ENCODE measurements around the gene CLEC4G.
"Not testable (repeated sequence)": the region's sequence is repeated elsewhere in the genome, so short reads cannot be mapped to it uniquely, and the experiment has no call there.

The CLEC4G gene

DNA sequence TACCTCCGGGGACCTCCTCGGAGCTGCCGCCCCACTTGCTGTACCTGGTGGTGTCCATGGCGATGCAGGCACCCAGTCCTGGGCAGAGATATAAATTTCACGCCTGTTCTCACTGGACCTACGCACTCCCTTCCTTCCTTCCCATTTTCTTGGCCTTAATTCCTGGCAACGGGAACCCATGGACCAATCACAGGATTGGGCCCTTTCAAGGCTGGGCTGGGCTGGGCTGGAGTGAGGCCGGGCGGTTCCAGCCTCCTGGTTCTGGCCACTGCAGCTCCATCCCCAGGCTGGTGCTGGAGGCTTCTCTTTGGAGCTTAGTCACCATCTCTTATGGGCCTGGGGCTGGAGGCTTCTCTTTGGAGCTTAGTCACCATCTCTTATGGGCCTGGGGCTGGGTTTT is at the start of gene CLEC4G:
CLEC4G (minus strand) TSS at position 66 of the 400 bp plus-strand sequence; CDS start at position 58, 8 bp downstream.
- no peak for DNase-seq

DNA sequence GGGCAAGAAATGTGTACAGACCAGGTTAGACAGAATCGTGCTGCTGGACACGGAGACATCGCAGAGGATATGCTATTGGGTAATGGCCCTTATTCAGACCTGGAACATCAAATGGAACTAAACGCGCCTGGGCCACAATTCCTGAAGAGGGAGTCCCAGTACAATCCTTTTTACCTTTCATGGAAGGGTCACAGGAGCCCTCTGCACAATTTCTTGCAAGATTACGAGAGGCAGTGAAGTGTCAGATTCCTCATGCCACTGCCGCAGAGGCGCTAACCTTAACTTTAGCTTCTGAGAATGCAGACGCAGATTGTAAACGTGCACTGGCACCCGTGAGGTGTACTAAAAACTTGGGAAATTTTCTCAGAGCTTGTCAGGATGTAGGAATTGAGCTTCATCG is 49.2 kb upstream of the CLEC4G start:
- no peak for DNase-seq

DNA sequence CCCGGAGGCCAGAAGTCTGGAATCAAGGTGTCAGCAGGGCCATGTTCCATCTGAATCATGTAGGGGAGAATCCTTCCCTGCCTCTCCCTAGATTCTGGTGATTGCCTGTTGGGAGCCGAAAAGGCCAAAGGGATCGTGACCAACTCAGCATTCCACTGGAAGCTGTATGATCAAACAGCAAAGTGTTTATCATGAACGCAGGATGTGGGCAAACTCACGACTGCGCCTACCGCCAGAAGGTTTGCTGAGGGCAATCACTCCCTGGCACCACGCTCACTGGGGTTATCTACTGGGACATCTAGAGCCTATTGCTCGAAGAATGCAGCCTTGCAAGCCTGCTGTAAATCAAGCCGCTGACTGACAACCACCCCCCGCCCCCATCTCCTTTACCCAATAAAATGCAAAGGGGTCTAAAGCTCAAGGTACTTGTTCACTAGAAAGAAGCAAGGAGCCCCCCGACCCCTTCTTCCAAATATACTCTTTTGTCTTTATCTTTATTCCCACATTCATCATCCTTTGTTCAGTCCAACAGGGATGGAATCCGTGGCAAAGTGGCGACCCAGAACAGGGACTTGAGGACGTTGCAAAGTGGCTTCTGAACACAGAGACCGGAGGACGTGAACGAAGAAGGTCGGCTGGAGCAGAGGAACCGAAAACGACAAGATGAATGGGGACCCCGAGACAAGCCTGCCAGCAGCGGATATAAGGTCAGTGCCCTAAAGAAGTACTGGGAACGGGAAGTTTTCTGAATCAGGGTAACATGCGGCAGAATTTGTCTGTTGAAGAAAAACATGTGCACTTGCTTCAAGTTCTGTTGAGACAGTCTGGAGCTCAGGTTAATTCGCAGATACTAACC is 47.9 kb upstream of the CLEC4G start:
- DNase-seq, result no peak

- no peak for DNase-seq
Measured at GRCh38 chr19:7778081-7778480, 46.2 kb upstream of the CLEC4G start.

- DNase-seq, result no peak
Measured at GRCh38 chr19:7775761-7776160, 43.9 kb upstream of the CLEC4G start.

GRCh38 chr19:7773841-7774240 is 41.9 kb upstream of the CLEC4G start:
- no peak for DNase-seq

- peak; percentile 9 for DNase-seq
Measured at GRCh38 chr19:7772752-7773291, 40.9 kb upstream of the CLEC4G start.

- DNase-seq, result no peak
Measured at GRCh38 chr19:7771072-7771471, 39.2 kb upstream of the CLEC4G start.

DNA sequence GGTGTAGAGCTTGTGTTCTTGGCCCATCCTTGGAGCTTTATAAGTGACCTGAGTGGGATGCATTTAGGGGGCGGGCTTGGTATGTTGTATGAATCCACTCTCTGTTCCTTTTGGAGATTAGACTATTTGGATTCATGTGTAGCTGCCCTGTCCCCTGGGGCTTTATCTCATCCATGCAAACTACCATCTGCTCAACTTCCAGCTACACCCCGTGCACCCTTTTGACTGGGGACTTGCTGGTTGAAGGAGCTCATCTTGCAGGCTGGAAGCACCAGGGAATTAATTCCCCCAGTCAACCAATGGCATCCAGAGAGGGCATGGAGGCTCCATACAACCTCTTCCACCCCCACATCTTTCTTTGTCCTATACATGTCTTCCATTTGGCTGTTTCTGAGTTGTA is 37.3 kb upstream of the CLEC4G start:
- DNase-seq, result no peak

GRCh38 chr19:7767487-7767886 is 35.6 kb upstream of the CLEC4G start:
- no peak for DNase-seq

DNA sequence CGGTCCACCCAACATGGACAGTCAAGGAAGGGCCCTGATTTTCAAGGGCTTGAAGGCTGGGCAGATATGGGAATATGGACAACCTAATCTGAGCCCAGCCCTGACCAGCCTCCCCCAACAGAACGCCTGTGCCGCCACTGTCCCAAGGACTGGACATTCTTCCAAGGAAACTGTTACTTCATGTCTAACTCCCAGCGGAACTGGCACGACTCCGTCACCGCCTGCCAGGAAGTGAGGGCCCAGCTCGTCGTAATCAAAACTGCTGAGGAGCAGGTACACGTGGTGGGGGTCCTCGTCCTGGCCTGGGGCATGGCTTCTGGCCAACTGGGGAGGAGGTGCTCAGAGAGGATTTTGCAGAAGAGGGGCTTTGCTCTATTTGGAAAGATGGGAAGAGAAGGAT is 34.6 kb upstream of the CLEC4G start:
- DNase-seq, result no peak

GRCh38 chr19:7765043-7765442 is 33.1 kb upstream of the CLEC4G start:
- DNase-seq, result not testable (repeated sequence)

- DNase-seq, result not testable (repeated sequence)
Measured at GRCh38 chr19:7764157-7764556, 32.2 kb upstream of the CLEC4G start.

GRCh38 chr19:7763696-7764095 is 31.8 kb upstream of the CLEC4G start:
- no peak for DNase-seq

- DNase-seq, result no peak
Measured at GRCh38 chr19:7762719-7763293, 30.9 kb upstream of the CLEC4G start, which contains the start of gene CLEC4M. Gene CLEC4M (plus strand): TSS chr19:7763243. CDS start chr19:7763267, 24 bp downstream.

- DNase-seq, result no peak
Measured at GRCh38 chr19:7759156-7759555, 27.2 kb upstream of the CLEC4G start.

DNA sequence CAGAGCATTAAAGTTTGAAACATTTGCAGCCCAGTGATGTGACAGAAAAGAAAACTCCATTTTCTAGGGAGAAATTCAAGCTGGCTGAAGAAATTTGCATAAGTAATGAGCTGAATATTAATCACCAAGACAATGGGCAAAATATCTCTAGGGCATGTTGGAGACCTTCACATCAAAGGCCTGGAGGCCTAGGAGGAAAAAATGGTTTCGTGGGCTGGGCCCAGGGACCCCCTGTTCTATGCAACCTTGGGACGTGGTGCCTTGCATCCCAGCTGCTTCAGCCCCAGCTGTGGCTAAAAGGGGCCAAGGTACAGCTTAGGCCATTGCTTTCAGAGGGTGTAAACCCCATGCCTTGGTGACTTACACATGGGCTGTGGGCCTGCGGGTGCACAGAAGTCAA is 25.4 kb upstream of the CLEC4G start:
- no peak for DNase-seq

DNA sequence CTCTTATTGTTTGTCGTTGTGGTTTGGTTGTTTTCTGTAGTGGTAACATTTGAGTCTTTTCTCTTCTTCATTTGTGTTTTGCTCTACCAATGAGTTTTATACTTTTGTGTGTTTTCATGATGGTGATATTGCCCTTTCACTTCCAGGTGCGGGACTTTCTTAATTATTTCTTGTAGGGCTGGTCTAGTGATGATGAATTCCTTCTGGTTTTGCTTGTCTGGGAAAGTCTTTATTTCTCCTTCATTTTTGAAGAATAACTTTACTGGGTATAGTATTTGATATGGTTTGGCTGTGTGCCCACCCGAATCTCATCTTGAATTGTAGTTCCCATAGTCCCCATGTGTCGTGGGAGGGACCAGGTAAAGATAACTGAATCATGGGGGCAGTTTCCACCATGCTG is 24.3 kb upstream of the CLEC4G start:
- no peak for DNase-seq

- no peak for DNase-seq
Measured at GRCh38 chr19:7751157-7751783, 19.4 kb upstream of the CLEC4G start.

DNA sequence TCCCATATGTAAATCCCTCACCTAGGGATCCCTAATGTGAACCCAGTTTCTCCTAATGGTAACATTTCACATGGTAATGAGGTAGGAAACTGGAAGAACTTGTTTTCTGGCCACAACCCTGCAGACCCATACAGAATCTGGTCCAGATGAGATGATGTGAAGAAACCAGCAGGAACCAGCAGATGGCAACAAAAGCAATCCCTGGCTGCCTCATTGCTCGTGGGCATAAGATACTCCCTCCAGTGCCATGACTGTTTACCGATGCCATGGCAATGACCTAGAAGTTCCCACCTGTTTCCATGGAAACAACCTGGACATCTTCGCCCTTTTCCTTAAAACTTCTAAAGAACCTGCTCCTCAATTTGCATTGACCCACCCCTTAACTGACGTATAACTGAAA is 16.8 kb upstream of the CLEC4G start:
- peak; percentile 75 for DNase-seq

- no peak for DNase-seq
Measured at GRCh38 chr19:7748171-7748570, 16.3 kb upstream of the CLEC4G start.

DNA sequence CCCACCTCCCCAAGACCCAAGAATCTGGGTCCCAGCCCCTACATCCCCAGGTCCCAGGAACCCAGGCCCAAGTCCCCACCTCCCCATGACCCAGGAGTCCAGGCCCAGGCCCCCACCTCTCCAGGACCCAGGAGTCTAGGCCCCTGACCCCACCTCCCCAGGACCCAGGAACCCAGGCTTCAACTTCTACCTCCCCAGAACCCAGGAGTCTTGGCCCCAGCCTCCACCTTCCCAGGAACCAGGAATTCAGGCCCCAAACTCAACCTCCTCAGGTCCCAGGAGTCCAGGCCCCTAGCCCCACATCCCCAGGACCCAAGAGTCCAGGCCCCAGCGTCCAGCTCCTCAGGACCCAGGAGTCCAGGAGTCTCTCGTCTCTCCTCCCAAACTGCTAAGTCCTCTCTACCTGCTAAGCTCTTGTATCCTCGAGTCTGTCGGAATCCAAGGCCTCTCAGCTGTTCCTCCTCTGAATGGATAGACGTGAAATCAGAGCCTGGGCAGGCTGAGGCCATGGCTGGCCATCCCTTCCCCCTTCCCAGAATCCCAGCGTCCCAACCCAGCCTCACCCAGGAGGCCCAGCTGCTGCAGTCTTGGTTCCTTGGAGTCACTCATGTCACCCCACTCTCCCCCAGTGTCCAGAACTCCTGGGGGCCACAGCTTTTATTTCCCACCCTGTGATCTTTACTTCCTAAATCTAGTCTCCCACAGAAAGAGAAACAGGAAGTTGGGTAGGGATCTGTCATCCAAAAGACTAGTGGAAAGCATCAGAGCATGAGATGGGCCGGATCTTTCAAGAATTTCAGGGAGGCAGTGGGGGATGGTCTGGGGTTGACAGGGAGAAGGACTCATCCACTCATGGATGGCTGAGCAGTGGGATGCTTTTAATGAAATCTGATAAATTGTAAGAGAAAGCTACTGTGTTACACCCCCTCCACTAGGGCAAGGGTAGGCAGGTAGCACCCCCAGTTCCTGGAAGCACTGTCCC is 15.3 kb upstream of the CLEC4G start, which contains the start of gene CD209:
CD209 (minus strand) TSS at position 632 of the 982 bp plus-strand sequence; CDS start at position 609, 23 bp downstream.
- DNase-seq, result no peak

Data from DMS53 (cell line).